ENCODE results near the gene PRRC2B. TPM values are rescaled to one million over a fixed set of nuclear protein-coding genes. Genes with fewer than 3 reads are reported as not detected.

The PRRC2B gene
- total RNA-seq, 3 donors from 2014 or later = 89.7 to 102 (median 92.2) TPM

DNA sequence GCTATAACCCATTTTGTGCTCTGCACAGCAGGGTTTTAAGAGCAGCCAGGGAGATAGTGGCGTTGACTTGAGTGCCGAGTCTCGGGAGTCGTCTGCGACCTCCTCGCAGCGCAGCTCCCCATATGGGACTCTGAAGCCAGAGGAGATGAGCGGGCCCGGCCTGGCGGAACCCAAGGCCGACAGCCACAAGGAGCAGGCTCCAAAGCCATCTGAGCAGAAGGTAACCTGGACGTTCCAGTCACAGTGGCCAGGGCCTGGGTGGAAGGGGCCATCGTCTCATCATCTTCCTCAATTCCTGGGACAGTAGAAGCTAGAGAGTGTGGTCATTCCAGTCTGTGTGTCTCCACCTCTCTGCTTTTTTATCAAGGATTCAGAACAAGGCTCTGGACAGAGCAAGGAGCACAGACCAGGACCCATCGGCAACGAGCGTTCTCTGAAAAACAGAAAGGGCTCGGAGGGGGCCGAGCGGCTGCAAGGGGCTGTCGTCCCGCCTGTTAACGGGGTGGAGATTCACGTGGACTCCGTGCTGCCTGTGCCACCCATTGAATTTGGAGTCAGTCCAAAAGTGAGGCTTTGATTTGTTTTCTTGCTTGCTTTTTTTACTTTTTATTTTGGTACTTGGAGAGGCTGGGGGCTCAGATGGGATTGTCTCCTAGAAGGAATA, 88.6 kb downstream of the PRRC2B start:
- no peaks in the 10 kb centered on the region for H3K27me3 Mint-ChIP-seq (ENCODE audit: low read depth)
- no peaks in the 10 kb centered on the region for H3K9me3 Mint-ChIP-seq
- no peak overlapping the region for H3K4me3 Mint-ChIP-seq
- no peak for DNase-seq
- peaks cover 3% of the 10 kb centered on the region for H3K4me1 Mint-ChIP-seq (ENCODE audit: low read depth)
- ATAC-seq = no peak
- peaks cover 39% of the 10 kb centered on the region for H3K36me3 Mint-ChIP-seq (ENCODE audit: insufficient read depth)

DNA sequence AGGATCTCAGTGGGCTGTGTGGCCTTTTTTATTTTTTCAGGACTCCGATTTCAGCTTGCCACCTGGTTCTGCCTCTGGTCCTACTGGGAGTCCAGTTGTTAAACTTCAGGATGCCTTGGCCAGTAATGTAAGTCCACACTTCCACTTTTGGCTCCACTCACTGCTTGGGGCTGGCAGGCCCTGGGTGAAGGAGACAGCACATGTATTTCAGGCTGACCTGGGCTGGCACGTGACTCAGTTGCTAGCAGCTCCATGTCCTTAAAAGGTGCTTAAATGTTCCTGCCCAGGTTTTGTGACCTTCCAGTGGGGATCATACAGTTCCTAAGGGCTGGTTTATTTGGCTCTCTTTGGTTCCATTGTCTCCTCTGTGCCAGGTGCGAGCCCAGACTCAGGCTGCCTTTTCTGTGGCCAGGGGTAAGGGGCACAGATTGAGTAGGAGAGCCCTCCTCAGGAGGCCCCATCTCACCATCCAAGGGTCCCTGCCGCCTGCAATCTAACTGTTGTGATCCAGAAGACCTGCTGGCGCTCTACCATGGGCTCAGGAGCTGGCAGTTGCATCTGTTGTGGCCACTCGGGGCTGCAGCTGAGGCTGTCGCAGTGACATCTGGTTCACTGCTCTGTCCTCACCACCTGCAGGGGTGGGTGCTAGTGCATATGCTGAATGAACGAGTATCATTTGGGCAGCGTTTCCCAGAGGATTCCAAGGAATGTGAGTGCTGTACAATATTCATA, 89.6 kb downstream of the PRRC2B start:
- no peaks in the 10 kb centered on the region for H3K27me3 Mint-ChIP-seq (ENCODE audit: low read depth)
- ATAC-seq = no peak
- no peaks in the 10 kb centered on the region for H3K9me3 Mint-ChIP-seq
- no peak overlapping the region for H3K4me3 Mint-ChIP-seq
- H3K4me1 Mint-ChIP-seq (ENCODE audit: low read depth) = peaks cover 2% of the 10 kb centered on the region
- peaks cover 40% of the 10 kb centered on the region for H3K36me3 Mint-ChIP-seq (ENCODE audit: insufficient read depth)
- no peak for DNase-seq

DNA sequence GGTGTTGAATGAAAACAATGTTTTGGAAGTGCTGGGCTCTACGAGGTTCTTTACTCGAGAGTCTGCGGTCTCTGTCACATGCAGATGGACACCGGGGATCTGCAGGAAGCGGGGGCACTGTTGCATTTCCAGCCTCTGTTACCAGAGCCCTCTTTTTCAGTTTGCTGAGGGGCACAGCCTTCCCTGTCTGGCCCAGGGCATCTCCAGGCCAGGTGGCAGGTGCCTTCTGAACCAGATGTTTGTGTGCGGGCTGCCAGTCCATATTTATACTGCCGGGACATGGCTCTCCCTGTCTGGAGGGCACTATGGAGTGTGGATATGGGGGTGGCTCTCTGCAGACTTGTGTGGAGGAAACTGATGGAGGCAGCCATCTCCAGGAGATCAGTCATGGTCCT, 90.2 kb downstream of the PRRC2B start:
- Mint-ChIP-seq H3K4me3 (no peak overlapping the region), H3K27me3 (ENCODE audit: low read depth) (no peaks in the 10 kb centered on the region), H3K4me1 (ENCODE audit: low read depth) (peaks cover 2% of the 10 kb centered on the region), H3K36me3 (ENCODE audit: insufficient read depth) (peaks cover 42% of the 10 kb centered on the region), H3K9me3 (no peaks in the 10 kb centered on the region)
- no peak for DNase-seq
- no peak for ATAC-seq

DNA sequence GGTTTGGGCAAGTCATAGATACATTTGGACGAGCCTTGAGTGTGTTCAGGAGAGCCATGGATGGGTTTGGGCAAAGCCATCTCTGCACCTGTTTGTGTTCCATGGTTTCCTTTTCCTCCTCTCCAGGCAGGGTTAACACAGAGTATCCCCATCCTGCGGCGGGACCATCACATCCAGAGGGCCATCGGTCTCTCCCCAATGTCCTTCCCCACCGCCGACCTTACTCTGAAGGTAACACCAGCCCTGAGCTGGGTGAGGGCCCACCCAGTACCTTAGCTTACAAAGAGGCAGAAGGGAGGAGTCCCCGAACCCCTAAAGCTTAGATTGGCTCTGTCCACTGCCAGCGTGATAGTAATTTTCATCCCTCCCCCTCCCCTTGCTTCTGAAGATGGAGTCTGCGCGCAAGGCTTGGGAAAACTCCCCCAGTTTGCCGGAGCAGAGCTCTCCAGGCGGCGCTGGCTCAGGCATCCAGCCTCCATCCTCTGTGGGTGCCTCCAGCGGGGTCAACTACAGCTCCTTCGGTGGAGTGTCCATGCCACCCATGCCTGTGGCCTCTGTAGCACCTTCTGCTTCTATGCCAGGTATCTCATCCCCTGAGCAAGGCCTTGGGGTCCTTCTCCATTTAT, 90.8 kb downstream of the PRRC2B start:
- no peak for ATAC-seq
- Mint-ChIP-seq H3K4me1 (ENCODE audit: low read depth) (peaks cover 2% of the 10 kb centered on the region), H3K9me3 (no peaks in the 10 kb centered on the region), H3K27me3 (ENCODE audit: low read depth) (no peaks in the 10 kb centered on the region), H3K36me3 (ENCODE audit: insufficient read depth) (peaks cover 43% of the 10 kb centered on the region), H3K4me3 (no peak overlapping the region)
- DNase-seq = no peak

DNA sequence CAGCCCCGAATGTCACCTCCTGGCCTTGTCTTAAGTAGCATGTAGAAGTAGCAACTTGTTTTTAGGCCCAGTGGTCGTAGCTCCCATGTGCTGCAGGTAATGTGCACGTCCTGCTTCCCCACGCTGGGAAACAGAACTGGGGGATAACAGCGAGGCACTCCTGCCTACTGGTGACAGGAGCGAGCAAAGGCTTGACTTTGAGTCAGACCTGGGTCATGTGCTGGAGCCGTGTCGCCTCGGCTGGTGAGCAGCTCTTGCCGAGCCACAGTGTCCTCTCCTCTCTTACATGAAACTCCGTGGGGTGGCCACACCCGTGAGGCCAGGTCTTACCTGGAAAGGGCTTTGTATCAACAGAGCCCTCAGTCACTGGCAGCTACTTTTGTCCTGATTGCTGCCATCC, 91.3 kb downstream of the PRRC2B start:
- Mint-ChIP-seq H3K4me3 (no peak overlapping the region), H3K9me3 (no peaks in the 10 kb centered on the region), H3K27me3 (ENCODE audit: low read depth) (no peaks in the 10 kb centered on the region), H3K4me1 (ENCODE audit: low read depth) (no peaks in the 10 kb centered on the region), H3K36me3 (ENCODE audit: insufficient read depth) (peaks cover 48% of the 10 kb centered on the region)
- no peak for DNase-seq
- no peak for ATAC-seq

DNA sequence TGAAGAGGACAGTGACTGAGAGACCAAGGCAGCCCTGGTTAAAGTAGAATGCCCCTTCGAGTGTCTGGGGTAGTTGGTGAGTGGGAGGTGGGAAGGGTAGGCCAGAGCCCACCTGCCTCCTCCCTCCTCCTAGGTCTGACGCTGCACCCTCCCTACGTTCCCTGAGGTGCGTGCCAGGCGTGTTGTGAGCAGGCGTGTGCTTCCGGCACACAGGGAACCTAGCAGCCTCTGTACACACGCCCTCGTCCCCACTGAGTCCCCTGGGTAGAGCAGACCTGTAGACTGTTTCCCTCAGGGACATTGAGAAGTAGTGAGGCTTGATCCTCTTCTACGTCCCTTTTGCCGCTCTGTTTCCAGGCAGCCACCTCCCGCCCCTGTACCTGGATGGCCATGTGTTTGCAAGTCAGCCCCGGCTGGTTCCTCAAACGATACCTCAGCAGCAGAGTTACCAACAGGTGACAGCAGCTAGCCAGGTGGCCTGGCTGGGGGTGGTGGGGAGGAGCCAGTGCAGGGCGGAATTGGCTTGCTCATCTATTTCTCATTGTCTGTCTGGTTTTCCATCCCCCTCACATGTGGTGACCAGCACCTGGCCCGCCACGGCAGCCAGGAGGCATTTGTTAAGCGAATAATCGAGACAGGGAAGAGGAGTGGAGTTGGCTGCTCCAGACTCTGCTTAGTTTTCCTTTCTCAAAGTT, 92.0 kb downstream of the PRRC2B start:
- Mint-ChIP-seq H3K27me3 (ENCODE audit: low read depth) (no peaks in the 10 kb centered on the region), H3K4me1 (ENCODE audit: low read depth) (no peaks in the 10 kb centered on the region), H3K36me3 (ENCODE audit: insufficient read depth) (peaks cover 55% of the 10 kb centered on the region), H3K4me3 (no peak overlapping the region), H3K9me3 (no peaks in the 10 kb centered on the region)
- ATAC-seq (no peak), DNase-seq (no peak)

DNA sequence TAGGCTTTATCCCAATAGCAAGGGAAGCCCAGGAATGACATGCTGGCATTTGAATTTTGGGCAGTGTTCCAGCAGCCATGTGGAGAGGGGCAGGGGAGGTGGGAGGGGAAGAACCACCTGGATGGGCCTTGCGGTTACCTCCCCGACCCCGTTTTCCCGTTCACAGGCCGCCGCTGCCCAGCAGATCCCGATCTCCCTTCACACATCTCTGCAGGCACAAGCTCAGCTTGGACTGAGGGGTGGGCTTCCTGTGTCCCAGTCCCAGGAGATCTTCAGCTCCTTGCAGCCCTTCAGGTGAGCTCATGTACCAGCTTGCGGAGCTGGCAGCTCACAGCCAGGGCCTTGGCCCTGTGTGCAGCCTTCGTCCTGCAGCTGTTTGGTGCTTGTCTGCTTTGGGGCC, 93.1 kb downstream of the PRRC2B start:
- DNase-seq = no peak
- H3K4me3 Mint-ChIP-seq = no peak overlapping the region
- no peaks in the 10 kb centered on the region for H3K4me1 Mint-ChIP-seq (ENCODE audit: low read depth)
- H3K27me3 Mint-ChIP-seq (ENCODE audit: low read depth) = no peaks in the 10 kb centered on the region
- no peak for ATAC-seq
- peaks cover 61% of the 10 kb centered on the region for H3K36me3 Mint-ChIP-seq (ENCODE audit: insufficient read depth)
- H3K9me3 Mint-ChIP-seq = no peaks in the 10 kb centered on the region

DNA sequence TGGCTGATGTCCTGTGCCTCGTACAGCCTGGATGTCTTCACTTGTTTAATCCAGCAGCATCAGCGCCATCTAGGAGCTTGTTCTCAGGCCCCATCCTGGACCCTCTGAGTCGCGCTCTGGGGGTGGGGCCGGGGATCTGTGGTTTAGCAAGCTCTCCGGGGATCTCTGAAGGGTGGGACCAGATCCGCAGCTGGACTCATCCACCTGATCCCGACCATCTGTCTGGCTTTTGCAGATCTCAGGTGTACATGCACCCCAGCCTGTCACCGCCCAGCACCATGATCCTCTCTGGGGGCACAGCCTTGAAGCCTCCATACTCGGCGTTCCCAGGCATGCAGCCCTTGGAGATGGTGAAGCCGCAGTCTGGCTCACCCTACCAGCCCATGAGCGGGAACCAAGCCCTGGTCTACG, 93.7 kb downstream of the PRRC2B start:
- Mint-ChIP-seq H3K27me3 (ENCODE audit: low read depth) (no peaks in the 10 kb centered on the region), H3K4me3 (no peak overlapping the region), H3K9me3 (no peaks in the 10 kb centered on the region), H3K4me1 (ENCODE audit: low read depth) (no peaks in the 10 kb centered on the region), H3K36me3 (ENCODE audit: insufficient read depth) (peaks cover 59% of the 10 kb centered on the region)
- no peak for ATAC-seq
- DNase-seq = no peak

DNA sequence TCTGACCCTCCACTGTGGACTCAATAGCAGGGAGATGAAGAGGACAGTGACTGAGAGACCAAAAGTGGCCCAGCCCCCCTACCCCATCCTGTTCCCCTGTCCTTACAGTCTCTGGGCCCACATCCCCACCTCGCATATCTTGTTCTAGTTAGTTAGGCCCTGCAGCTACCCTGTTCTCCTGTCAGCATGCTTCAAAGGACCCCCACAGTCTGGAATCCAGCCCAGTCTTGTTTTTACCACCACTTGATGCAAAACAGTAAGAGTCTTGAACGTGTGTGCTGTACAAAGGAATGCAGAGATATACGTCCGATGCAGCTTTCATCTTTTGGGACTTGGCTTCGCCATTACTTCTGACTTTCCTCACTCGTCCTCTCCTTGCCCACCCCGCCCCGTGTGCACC, 96.6 kb downstream of the PRRC2B start:
- Mint-ChIP-seq H3K27me3 (ENCODE audit: low read depth) (no peaks in the 10 kb centered on the region), H3K36me3 (ENCODE audit: insufficient read depth) (peaks cover 68% of the 10 kb centered on the region), H3K4me1 (ENCODE audit: low read depth) (no peaks in the 10 kb centered on the region), H3K9me3 (no peaks in the 10 kb centered on the region), H3K4me3 (no peak overlapping the region)
- DNase-seq = no peak
- no peak for ATAC-seq

DNA sequence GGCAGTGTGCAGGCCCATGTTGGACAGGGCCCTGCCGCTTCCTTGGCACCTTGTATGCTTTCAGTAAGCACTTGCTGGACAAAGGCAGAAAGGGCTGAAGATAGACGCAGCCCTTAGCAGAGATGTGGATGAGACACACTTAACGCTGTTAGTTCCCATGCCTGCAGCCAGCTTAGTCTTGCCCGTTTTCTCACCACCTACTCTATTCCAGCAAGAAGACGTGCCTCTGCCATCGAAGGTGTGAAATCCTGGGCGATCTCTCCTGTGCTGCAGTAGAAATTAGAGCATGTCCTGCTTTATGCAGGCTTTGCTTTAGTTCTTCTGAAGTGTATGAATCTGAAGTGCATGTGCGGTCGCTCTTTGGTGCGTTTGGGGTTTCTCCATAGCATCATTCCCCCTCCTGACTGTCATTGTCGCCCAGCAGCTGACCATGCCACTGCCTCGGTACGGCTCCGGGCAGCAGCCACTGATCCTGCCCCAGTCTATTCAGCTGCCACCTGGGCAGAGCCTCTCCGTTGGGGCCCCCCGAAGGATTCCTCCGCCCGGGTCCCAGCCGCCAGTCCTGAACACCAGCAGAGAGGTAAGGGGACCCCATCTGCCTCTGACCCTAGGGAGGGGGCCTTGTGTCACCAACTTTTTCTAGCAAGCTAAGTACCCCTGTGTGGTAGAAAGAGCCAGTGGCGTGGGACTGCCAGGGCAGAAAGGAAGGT, 97.3 kb downstream of the PRRC2B start:
- DNase-seq (no peak), ATAC-seq (no peak)
- no peaks in the 10 kb centered on the region for H3K27me3 Mint-ChIP-seq (ENCODE audit: low read depth)
- H3K9me3 Mint-ChIP-seq = no peaks in the 10 kb centered on the region
- H3K36me3 Mint-ChIP-seq (ENCODE audit: insufficient read depth) = peaks cover 67% of the 10 kb centered on the region
- H3K4me1 Mint-ChIP-seq (ENCODE audit: low read depth) = no peaks in the 10 kb centered on the region
- no peak overlapping the region for H3K4me3 Mint-ChIP-seq

DNA sequence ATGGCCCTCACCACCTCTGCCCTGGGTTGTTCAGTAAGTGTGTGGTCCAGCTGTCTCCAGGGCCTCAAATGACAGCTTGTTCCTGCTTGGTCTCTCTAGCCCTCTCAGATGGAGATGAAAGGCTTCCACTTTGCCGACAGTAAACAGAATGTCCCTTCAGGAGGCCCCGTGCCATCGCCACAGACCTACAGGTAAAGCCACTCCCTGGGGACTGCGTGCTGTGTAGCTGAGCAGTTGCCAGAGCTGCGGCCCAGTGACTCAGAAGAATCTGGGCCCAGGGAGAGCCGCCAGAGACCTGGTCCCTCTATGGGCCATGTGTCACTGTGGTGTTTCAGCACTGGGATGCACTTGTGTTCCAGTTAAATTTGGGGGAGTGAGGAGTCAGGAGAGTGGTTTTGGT, 98.2 kb downstream of the PRRC2B start:
- Mint-ChIP-seq H3K4me3 (no peak overlapping the region), H3K4me1 (ENCODE audit: low read depth) (no peaks in the 10 kb centered on the region), H3K36me3 (ENCODE audit: insufficient read depth) (peaks cover 64% of the 10 kb centered on the region), H3K9me3 (no peaks in the 10 kb centered on the region), H3K27me3 (ENCODE audit: low read depth) (no peaks in the 10 kb centered on the region)
- ATAC-seq (no peak), DNase-seq (no peak)

DNA sequence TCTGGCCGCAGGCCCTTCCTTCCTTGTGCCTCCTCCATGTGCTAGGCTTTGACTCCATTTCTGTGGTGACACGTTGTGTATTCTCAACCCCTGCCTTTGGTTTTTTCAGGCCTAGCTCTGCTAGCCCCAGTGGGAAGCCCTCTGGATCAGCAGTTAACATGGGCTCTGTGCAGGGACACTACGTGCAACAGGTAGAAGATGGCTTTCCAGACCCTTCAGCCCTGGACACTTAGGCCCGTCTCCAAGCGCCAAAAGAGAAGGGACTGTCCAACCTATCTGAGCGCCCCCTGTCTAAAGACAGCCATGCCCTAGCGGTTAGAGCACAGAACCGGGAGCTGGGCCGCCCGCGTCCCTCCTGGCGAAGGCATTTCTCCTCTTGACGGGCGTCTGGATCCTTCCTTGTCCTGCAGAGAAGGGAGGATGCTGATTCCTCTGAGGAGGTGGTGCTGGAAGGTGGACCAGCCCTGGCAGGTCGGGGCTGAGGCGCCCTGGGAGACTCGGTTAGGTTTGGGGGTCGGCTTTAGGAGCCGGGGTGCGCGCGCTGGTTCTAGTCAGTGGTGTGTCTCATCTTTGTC, 100.5 kb downstream of the PRRC2B start:
- H3K4me1 Mint-ChIP-seq (ENCODE audit: low read depth) = peaks cover 17% of the 10 kb centered on the region
- ATAC-seq (no peak), DNase-seq (no peak)
- no peak overlapping the region for H3K4me3 Mint-ChIP-seq
- peaks cover 59% of the 10 kb centered on the region for H3K36me3 Mint-ChIP-seq (ENCODE audit: insufficient read depth)
- H3K27me3 Mint-ChIP-seq (ENCODE audit: low read depth) = no peaks in the 10 kb centered on the region
- H3K9me3 Mint-ChIP-seq = no peaks in the 10 kb centered on the region

DNA sequence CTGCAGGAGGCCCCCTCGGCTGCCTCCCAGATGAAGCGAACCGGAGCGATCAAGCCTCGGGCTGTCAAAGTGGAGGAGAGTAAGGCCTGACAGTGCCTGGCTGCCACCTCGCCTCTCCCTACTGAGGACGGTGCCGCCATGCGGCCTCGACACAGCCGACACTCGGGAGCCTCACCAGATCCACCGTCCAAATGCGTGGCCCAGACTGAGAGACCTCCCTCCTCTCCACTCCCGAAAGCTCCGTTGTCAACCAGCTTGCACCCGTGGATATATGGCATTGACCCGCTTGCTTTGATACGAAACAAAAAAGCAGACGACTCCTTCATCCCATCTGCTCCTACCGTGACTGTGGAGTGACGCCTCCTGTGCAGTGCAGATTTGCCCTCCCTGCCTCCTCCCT, 101.9 kb downstream of the PRRC2B start:
- DNase-seq = no peak
- H3K36me3 Mint-ChIP-seq (ENCODE audit: insufficient read depth) = peaks cover 45% of the 10 kb centered on the region
- peaks cover 30% of the 10 kb centered on the region for H3K4me1 Mint-ChIP-seq (ENCODE audit: low read depth)
- no peaks in the 10 kb centered on the region for H3K9me3 Mint-ChIP-seq
- H3K4me3 Mint-ChIP-seq = no peak overlapping the region
- no peaks in the 10 kb centered on the region for H3K27me3 Mint-ChIP-seq (ENCODE audit: low read depth)
- ATAC-seq = no peak

All from activated T-cell treated with anti-CD3 and anti-CD28 coated beads, Interleukin-2, amount 50 U/mL, for 4 hours (primary cell).